T-helper 2 cell treated with Interferon-gamma antibody and Interleukin-4, amounts not matched to agents 100 ng/mL and 5 ng/mL, for 36 hours (primary cell): Measurements from ENCODE around the gene DNAJC17. TPM values are rescaled to one million over a fixed set of nuclear protein-coding genes. Genes with fewer than 3 reads are reported as not detected.

Experiments used
- intact Hi-C: fragments of 100-400 bp; cut with micrococcal nuclease; formaldehyde crosslinking; loops from one replicate; pipeline ENCODE4 v1.15.1; 2023
- total RNA-seq: library from RNA; stranded (reverse); gene quantifications from 2 replicates; pipeline ENCODE4 v1.2.3, GENCODE V29; 2022

The DNAJC17 gene
- total RNA-seq, 1 donor from 2014 or later, result 43.2 TPM

DNA sequence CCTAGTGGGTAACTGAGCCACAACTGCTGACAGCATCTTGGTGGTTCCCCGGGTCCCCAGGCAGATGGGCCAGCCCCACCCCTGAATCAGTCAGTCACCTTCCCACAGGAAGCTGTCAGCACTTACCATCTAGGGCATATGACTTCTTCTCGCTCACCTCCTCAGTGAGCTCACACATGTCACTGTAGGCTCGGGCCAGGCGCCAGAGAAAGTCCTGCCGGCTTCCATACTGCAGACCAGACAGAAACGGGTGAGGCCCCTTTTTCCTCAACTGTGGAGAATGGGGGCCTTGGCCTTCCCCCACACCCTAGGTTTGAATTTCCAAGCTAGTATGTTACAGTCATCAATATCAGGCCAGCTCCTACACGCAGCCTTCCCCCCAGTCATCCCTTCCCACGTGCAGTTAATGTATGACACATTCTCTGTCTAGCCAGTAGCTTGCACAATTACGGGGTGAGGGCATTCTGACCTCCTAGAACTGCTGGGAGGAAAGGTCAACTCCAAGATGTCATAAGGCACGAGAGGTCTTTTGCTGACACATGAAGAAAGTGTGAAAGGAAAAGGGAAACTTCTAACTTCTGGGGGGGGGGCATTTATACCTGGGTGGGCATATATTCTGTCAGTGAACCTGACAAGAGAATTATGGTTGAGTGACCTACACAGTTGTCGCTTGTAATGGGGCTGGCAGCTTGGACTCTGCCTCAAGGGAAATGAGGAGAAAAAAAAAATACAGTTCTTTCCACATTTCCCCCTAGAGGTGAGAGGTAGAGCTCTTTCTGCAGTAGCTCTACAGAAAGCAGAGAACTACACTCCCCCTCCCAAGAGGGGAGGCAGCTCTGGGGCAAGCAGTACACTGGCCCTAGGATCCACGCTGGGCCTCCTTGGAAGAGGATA is 63.1 kb downstream of the DNAJC17 start:
- intact Hi-C loops, result loop anchor here (1.0 kb wide), 1 partner anchor 11 kb away; the partner anchor contains the start of gene RMDN3

DNA sequence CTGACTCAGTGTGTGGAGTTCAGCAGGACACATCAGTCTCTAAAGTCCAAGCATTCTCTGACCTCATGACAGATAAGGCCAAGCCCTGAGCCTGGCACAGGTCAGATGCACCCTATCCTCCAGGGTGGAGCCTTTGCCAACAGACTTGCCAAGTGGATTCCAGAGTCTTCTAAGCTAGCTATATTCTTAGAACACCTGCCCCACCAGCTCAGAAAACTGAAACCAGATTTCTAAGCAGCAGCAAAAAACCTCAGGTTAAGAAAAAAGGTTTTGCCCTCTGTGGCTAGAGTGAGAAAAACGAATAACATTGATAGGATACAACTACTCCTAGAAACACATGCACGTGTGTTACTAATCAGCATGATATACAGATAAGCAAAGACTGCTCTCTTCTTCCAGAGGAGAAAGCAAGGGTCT is 63.8 kb downstream of the DNAJC17 start:
- intact Hi-C loops, result no loop called here

DNA sequence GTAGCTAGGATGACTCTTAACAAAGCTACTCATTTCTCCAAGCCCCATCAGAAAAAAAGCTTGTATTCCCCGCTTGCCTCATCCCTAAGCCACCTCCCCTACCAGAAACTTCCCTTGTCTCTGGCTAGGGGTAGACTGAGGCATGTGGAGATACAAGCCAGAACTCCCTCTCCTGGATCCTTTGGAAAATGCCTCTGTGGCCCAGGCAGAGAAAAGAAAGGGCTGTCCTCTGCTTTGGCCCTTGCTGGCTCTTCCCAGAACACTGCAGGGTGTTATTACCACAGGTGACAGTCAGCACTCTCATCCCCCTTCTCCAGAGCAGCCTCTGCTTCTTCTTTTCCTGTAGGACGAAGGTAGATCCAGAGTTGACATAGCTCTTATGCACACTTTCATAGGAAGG is 67.4 kb downstream of the DNAJC17 start:
- intact Hi-C loops, result no loop called here

DNA sequence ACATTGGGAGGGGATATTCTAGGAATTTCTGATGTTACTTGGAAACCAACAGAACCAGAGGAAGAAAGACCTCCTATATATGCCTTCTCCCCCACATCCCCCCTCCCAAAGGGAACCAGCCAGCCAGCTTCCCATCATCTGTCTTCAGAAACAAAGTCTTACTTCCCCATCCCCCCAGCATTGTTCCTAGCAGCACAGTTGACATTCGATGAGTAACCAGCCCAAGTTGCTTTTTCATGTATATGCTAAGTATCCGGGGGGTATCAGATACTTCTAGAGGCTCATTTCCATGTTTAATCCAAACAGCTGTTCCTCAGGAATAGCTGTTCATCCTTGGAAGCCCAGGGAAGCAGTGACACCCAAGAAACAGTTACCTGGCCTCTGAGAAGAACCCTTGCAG is 68.2 kb downstream of the DNAJC17 start:
- intact Hi-C loops, result no loop called here

DNA sequence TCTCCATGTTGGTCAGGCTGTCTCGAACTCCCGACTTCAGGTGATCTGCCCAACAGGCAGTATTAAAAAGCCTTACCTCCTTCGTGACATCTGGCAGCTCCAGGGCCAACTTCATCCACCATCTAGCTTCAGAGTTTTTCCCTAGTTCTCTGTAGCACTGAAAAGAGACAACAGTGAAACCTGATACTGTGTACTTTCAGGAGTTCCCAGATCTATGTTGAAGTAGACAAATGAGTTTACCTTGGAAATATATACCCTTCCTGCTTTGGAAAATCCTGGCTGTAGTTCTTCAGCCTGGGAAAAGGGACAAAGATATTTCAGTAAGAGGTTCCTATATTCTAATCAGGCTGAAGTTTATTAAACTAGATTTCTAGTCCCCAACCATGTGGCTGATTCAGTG is 70.2 kb downstream of the DNAJC17 start:
- intact Hi-C loops, result no loop called here

DNA sequence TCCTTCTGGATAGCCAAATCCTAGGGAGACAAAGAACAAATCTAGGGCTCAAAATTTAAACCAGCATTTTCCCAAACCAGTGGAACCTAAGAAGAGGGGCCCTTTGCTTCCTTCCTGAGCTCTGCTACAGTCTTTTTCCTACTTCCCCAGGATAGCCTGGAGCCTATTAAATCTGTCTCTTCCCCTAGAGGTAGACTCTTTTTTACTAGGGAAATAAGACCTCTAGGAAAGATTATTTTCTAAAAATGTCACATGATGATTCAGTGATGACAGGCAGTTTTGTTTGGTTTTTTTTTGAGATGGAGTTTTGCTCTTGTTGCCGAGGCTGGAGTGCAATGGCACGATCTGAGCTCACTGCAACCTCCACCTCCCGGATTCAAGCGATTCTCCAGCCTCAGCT is 70.7 kb downstream of the DNAJC17 start:
- intact Hi-C loops, result no loop called here

DNA sequence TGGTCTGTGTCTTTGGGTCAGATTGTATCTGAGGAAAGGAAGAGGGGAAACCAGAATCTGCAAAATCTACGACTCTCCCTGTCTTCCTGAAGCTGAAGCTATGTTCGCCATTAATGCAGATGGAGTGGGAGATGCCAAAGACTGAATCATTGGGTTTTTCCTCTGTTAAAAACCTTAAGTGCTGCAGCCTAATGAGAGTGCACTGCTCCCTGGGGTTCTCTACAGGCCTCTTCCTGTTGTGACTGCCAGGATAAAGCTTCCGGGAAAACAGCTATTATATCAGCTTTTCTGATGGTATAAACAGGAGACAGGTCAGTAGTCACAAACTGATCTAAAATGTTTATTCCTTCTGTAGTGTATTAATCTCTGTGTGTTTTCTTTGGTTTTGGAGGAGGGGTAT is 76.2 kb downstream of the DNAJC17 start:
- intact Hi-C loops, result no loop called here

DNA sequence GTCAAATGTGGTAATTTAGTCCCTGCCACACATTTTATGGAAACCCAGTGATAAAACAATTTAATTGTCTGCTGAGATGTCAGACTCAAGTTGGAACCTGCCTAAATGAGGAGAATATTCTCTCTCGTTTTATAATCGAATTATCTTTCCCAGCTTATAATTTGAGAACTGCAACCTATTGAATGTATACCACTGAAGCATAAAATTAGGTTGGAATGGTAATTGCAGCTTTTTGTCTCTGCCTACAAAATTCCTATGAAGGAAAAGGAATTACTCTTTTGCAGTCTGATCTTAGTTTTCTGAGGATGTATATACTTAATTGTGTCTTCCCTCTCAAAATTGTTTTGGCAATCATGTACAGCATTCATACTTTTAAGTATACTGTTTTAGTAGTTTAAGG is 83.4 kb downstream of the DNAJC17 start:
- intact Hi-C loops, result no loop called here

DNA sequence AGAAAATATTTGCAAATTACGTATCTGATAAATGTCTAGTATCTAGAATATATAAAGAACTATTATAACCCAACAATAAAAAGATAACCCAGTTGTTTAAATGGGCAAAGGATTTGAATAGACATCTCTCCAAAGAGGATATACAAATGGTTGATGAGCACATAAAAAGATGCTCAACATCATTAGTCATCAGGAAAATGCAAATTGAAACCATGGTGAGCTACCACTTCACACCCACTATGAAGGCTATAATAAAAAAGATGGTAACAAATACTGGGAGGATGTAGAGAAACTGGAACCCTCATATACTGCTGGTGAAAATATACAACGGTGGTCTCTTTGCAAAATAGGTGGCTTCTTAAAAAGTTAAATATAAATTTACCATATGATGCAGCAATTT is 84.3 kb downstream of the DNAJC17 start:
- intact Hi-C loops, result no loop called here

DNA sequence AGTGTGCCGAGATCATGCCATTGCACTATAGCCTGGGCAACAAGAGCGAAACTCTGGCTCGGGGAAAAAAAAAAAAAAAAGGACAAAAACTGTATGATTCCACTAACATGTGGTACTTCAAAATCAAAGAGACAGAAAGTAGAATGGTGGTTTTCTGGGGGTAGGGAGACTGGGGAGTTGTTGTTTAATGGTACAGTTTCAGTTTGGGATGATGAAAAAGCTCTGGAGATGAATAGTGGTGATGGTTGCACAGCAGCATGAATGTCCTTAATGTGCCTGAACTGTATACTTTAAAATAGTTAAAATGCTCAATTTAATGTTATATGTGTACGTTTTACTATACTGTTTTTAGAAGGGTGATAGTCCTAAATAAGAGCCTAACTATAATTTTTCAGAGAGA is 84.9 kb downstream of the DNAJC17 start:
- intact Hi-C loops, result no loop called here

DNA sequence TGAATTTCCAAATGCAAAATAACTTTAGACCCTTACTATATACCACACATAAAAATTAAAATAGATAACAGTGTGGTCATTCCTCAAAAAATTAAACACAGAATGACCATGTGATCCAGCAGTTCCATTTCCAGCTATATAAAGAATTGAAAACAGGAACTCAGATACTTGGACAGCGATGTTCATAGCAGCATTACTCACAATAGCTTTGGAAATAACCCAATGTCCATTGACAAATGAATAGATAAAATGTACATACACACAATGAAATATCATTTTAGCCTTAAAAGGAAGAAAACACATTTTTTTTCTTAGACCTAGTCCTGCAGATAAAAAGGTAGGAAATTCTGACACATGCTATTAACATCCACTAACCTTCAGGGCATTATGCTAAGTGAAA is 85.6 kb downstream of the DNAJC17 start:
- intact Hi-C loops, result no loop called here

DNA sequence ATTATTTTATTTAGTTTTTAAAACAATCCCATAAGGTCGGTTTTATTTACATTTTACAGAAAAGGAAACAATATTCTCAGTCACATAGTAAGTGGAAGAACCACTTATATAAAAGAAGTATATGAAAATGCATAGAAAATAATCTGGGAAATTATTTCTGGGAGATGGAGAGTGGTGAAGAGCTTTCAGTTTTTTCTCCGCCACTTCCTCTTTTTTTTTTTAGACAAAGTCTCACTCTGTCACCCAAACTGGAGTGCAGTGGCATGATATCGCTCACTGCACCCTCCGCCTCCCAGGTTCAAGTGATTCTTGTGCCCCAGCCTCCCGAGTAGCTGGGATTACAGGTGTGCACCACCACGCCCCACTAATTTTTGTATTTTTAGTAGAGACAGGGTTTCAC is 91.1 kb downstream of the DNAJC17 start:
- intact Hi-C loops, result no loop called here

Other genes starting within 250 kb of the DNAJC17 start
- 23.8 and 25.0 TPM in 2 replicates for gene CCDC32, start 242.4 kb downstream of the DNAJC17 start, total RNA-seq
- gene RPUSD2, start 238.2 kb downstream of the DNAJC17 start, total RNA-seq, result 13.5 and 14.2 TPM in 2 replicates
- 51.7 and 53.0 TPM in 2 replicates for gene KNL1, start 213.2 kb downstream of the DNAJC17 start, total RNA-seq
- gene RAD51, start 112.3 kb downstream of the DNAJC17 start, total RNA-seq, result 64.7 and 64.9 TPM in 2 replicates
- 35.7 and 37.9 TPM in 2 replicates for gene RMDN3, start 52.2 kb downstream of the DNAJC17 start, total RNA-seq
- 40.3 and 41.4 TPM in 2 replicates for gene GCHFR, start 43.4 kb downstream of the DNAJC17 start, total RNA-seq
- 0.89 and 1.4 TPM in 2 replicates for gene C15orf62, start 37.5 kb downstream of the DNAJC17 start, total RNA-seq
- 32.6 and 35.4 TPM in 2 replicates for gene ZFYVE19, start 384 bp downstream of the DNAJC17 start, total RNA-seq
- gene PPP1R14D, start 21.2 kb upstream of the DNAJC17 start, total RNA-seq, result not detected in 2 replicates
- 3.6 and 3.7 TPM in 2 replicates for gene SPINT1, start 36.6 kb upstream of the DNAJC17 start, total RNA-seq
- gene RHOV, start 66.8 kb upstream of the DNAJC17 start, total RNA-seq, result 0.09 and 0.11 TPM in 2 replicates
- gene VPS18, start 87.0 kb upstream of the DNAJC17 start, total RNA-seq, result 15.6 and 16.8 TPM in 2 replicates
- gene DLL4, start 121.9 kb upstream of the DNAJC17 start, total RNA-seq, result not detected in 2 replicates
- gene CHAC1, start 146.0 kb upstream of the DNAJC17 start, total RNA-seq, result 2.7 and 3.6 TPM in 2 replicates